Erythroblast (primary cell): Measurements from ENCODE around the gene ARHGAP36.

ENCODE experiments used
- DNase-seq, 2 experiments: peaks; one replicate each; lab custom pipeline; 2025; lab: John Stamatoyannopoulos, UW
- GATA1 ChIP-seq: IDR thresholded peaks from 2 replicates; pipeline ENCODE4 v1.6.1; 2011; ENCODE audit warnings: low read depth, mild to moderate bottlenecking, control low read depth, low read length, moderate library complexity
- POLR2A ChIP-seq: IDR thresholded peaks from 2 replicates; pipeline ENCODE4 v1.6.1; 2011; ENCODE audit warnings: mild to moderate bottlenecking, low read length

ARHGAP36 gene

GRCh38 chrX:131058136-131058868 is at the start of gene ARHGAP36:
ARHGAP36 (plus strand) TSS chrX:131058346; CDS start chrX:131081666, 23,320 bp downstream.
- no peak for TF ChIP-seq GATA1
- TF ChIP-seq POLR2A = no peak
- DNase-seq = no peak

GRCh38 chrX:131010186-131010585 is 48.0 kb upstream of the ARHGAP36 start:
- no peak for DNase-seq
- no peak for TF ChIP-seq GATA1
- no peak for TF ChIP-seq POLR2A

GRCh38 chrX:131025336-131025735 is 32.8 kb upstream of the ARHGAP36 start:
- no peak for TF ChIP-seq GATA1
- TF ChIP-seq POLR2A = no peak

GRCh38 chrX:131032354-131033230 is 25.6 kb upstream of the ARHGAP36 start:
- no peak for DNase-seq
- no peak for TF ChIP-seq GATA1
- TF ChIP-seq POLR2A = no peak

More at GRCh38 chrX:131025336-131025735, 32.8 kb upstream of the ARHGAP36 start:
- no peak for DNase-seq

GRCh38 chrX:131034063-131034462 is 24.1 kb upstream of the ARHGAP36 start:
- TF ChIP-seq POLR2A (no peak), GATA1 (no peak)
- DNase-seq = no peak

- TF ChIP-seq GATA1 = no peak
- no peak for TF ChIP-seq POLR2A
- no peak for DNase-seq
These were observed 17.4 kb upstream of the ARHGAP36 start for GRCh38 chrX:131040781-131041180.

- DNase-seq = no peak
- TF ChIP-seq POLR2A (no peak), GATA1 (no peak)
These were observed 16.5 kb upstream of the ARHGAP36 start for GRCh38 chrX:131041667-131042066.

- no peak for DNase-seq
- TF ChIP-seq GATA1 (no peak), POLR2A (no peak)
These were observed 12.4 kb upstream of the ARHGAP36 start for GRCh38 chrX:131045726-131046125.

GRCh38 chrX:131046596-131046995 is 11.6 kb upstream of the ARHGAP36 start:
- no peak for DNase-seq
- TF ChIP-seq GATA1 (no peak), POLR2A (no peak)

GRCh38 chrX:131047180-131047579 is 11.0 kb upstream of the ARHGAP36 start:
- DNase-seq = no peak
- TF ChIP-seq POLR2A = no peak
- no peak for TF ChIP-seq GATA1

GRCh38 chrX:131053076-131053475 is 5.1 kb upstream of the ARHGAP36 start:
- TF ChIP-seq POLR2A (no peak), GATA1 (no peak)
- no peak for DNase-seq

- TF ChIP-seq GATA1 (no peak), POLR2A (no peak)
- no peak for DNase-seq
These were observed 3.2 kb upstream of the ARHGAP36 start for GRCh38 chrX:131054906-131055305.

- no peak for TF ChIP-seq GATA1
- no peak for TF ChIP-seq POLR2A
- no peak for DNase-seq
These were observed 440 bp upstream of the ARHGAP36 start for GRCh38 chrX:131057706-131058105.

- DNase-seq = no peak
- TF ChIP-seq GATA1 (no peak), POLR2A (no peak)
These were observed 1.1 kb downstream of the ARHGAP36 start for GRCh38 chrX:131059246-131059645.
